ENCODE results near the gene NETO2. TPM values are rescaled to one million over a fixed set of nuclear protein-coding genes. Genes with fewer than 3 reads are reported as not detected.

Gene NETO2
- total and polyA plus RNA-seq, 2 of the 13 experiments (the other 11 are each of a cell fraction or from before 2014, with no cell fraction given), result 8.2 to 13.5 TPM

DNA sequence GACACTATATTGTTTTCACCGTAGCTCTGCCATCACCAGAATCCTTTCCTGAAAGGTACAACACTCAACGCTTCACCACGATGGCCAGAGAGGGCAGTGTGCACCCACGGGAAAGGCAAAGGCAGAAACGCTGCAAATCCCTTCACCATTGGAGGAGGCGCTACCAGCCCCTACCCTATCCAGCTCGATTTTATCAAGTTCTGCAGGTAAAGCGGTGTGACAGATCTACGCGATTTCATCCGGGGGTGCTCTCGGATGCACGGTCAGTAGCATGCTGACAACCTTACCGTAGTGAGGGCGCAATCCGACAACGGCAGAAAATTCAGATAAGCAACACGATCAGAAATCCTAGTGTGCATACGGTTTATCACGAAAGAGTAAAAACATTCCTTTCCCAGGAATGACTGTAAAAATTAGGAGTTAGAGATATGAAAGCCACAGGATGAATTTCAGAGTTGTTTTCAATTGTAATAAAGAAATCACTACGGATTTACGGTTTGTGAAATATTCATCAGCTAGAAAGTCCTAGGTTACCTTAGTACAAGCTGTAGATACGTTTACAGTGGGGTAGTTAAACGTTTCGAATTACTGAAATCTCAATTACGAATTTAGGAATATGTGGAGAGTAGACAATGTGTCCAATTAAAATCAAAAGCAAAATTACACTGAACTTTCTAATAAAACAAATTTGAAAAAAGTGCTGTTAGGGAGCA is 1.8 kb downstream of the NETO2 start (continued):
- TF ChIP-seq, protein P1, sequence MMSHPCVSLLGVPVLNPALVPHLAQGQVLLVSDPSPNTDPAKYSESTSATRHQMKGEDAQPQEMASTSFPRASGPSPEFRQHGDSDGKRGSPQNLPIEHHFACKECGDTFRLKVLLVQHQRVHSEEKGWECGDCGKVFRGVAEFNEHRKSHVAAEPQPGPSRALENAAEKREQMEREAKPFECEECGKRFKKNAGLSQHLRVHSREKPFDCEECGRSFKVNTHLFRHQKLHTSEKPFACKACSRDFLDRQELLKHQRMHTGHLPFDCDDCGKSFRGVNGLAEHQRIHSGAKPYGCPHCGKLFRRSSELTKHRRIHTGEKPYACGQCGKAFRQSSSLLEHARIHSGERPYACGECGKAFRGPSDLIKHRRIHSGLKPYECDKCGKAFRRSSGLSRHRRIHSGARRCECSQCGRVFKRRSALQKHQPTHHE (CRISPR knock-in tag; IDR thresholded peaks at IDR 0.05; ENCODE audit: borderline replicate concordance), result no peak
- peak; percentile 64; the same call in 1 of the 2 replicates for TF ChIP-seq ERF (CRISPR knock-in tag; IDR thresholded peaks at IDR 0.05)
- no peak for TF ChIP-seq ZNF530 (CRISPR knock-in tag; IDR thresholded peaks at IDR 0.05; ENCODE audit: low read depth)
- no peak for TF ChIP-seq ZNF138 (CRISPR knock-in tag; IDR thresholded peaks at IDR 0.05; ENCODE audit: low read depth)
- 0 out of 2 replicates have a peak, but pooled peaks have one; percentile 46 for TF ChIP-seq MEF2D (CRISPR knock-in tag; IDR thresholded peaks at IDR 0.05)
- no peak for TF ChIP-seq NR1H2 (CRISPR knock-in tag; IDR thresholded peaks at IDR 0.05; ENCODE audit: borderline replicate concordance, low read depth)
- TF ChIP-seq SNAI1 (CRISPR knock-in tag; IDR thresholded peaks at IDR 0.05; ENCODE audit: borderline replicate concordance), result no peak
- TF ChIP-seq KDM5B (CRISPR knock-in tag; IDR thresholded peaks at IDR 0.05; ENCODE audit: borderline replicate concordance), result no peak; the same call in 1 of the 2 replicates
- TF ChIP-seq JARID2 (CRISPR knock-in tag; IDR thresholded peaks at IDR 0.05; ENCODE audit: insufficient replicate concordance), result no peak
- no peak for TF ChIP-seq GRHL1 (CRISPR knock-in tag; conservative IDR thresholded peaks at IDR 0.05)
- TF ChIP-seq NR2F6 (IDR thresholded peaks at IDR 0.05), result no peak
- TF ChIP-seq NR2F6 (CRISPR knock-in tag; IDR thresholded peaks at IDR 0.05), result peak; percentile 19; the same call in 1 of the 2 replicates
- TF ChIP-seq ATF7 (IDR thresholded peaks at IDR 0.05), result no peak
- no peak for TF ChIP-seq ATF7 (CRISPR knock-in tag; IDR thresholded peaks at IDR 0.05)
- TF ChIP-seq ATM (IDR thresholded peaks at IDR 0.05; ENCODE audit: borderline replicate concordance), result no peak
- TF ChIP-seq ZNF549 (CRISPR knock-in tag; IDR thresholded peaks at IDR 0.05), result no peak
- peak; percentile 49 for TF ChIP-seq YY1 (IDR thresholded peaks at IDR 0.05; ENCODE audit: insufficient read depth, insufficient replicate concordance, low read depth, low read length)
- no peak for TF ChIP-seq ETS1 (CRISPR knock-in tag; IDR thresholded peaks at IDR 0.05)

Measured in HepG2 (cell line).